Stomach (tissue), 4 donors: ENCODE data around the gene KLHDC8A.
"Not testable (repeated sequence)": the region's sequence is repeated elsewhere in the genome, so short reads cannot be mapped to it uniquely, and the experiment has no call there.

Source experiments
- CTCF ChIP-seq, 7 experiments: fragments of 450-650 bp in 4 of 7; fragments of 200-600 bp in 3 of 7; sonication (generic) in 3 of 7; IDR thresholded peaks; one replicate each; pipeline ENCODE4 v1.5.1; 2016 to 2019; ENCODE audit warnings: antibody characterized with exemption in 7 of 7, control low read depth in 2 of 7, mild to moderate bottlenecking in 1 of 7
- EP300 ChIP-seq: sonication (generic); formaldehyde crosslinking; IDR thresholded peaks from one replicate; pipeline ENCODE4 v1.6.1; 2017; ENCODE audit warnings: antibody characterized with exemption
- POLR2A ChIP-seq, 4 donors: fragments of 450-650 bp; IDR thresholded peaks; one replicate each; pipeline ENCODE4 v1.6.1; 2016; ENCODE audit warnings: antibody characterized with exemption in 4 of 4, control low read depth in 2 of 4, mild to moderate bottlenecking in 1 of 4, moderate library complexity in 1 of 4
- POLR2AphosphoS5 ChIP-seq, 3 donors: sonication (generic); formaldehyde crosslinking; IDR thresholded peaks; one replicate each; pipeline ENCODE4 v1.6.1; 2016; ENCODE audit warnings: antibody characterized with exemption in 3 of 3

GRCh38 chr1:205382990-205383389, 26.3 kb upstream of the KLHDC8A start:
- not testable (repeated sequence) for TF ChIP-seq POLR2A (IDR thresholded peaks at IDR 0.05); CTCF (IDR thresholded peaks at IDR 0.05); POLR2AphosphoS5 (IDR thresholded peaks at IDR 0.05); EP300
